Stimulated activated CD8-positive, alpha-beta memory T cell treated with anti-CD3 and anti-CD28 coated beads, Interleukin-7, amount 100 ng/mL, for 4 hours (primary cell): ENCODE data around the gene TMEM238L.

Experiments used
- DNase-seq, 2 donors: peaks; one replicate each; pipeline ENCODE4 v3.0.0-alpha.2; 2020; ENCODE audit warnings: low read depth in 2 of 2

Gene TMEM238L

DNA sequence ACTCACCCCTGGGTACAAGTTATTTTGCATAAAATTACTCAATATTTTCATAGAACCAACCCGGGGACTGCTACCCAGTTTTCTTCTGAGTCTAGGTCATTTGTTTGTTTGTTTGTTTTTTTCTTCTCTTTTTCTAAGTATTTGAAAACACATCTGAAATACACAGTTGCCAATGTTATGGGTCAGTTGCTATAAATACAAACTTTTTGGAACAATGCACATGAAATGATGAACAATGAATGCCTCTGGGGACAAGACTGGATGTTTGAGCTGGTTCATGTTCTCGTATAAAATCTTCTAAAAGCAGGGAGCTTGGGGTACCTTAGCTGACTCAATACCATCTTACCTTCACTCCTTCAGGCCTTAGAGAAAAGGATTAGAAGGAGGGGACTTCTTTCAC, 30.5 kb downstream of the TMEM238L start:
- DNase-seq = no peak

DNA sequence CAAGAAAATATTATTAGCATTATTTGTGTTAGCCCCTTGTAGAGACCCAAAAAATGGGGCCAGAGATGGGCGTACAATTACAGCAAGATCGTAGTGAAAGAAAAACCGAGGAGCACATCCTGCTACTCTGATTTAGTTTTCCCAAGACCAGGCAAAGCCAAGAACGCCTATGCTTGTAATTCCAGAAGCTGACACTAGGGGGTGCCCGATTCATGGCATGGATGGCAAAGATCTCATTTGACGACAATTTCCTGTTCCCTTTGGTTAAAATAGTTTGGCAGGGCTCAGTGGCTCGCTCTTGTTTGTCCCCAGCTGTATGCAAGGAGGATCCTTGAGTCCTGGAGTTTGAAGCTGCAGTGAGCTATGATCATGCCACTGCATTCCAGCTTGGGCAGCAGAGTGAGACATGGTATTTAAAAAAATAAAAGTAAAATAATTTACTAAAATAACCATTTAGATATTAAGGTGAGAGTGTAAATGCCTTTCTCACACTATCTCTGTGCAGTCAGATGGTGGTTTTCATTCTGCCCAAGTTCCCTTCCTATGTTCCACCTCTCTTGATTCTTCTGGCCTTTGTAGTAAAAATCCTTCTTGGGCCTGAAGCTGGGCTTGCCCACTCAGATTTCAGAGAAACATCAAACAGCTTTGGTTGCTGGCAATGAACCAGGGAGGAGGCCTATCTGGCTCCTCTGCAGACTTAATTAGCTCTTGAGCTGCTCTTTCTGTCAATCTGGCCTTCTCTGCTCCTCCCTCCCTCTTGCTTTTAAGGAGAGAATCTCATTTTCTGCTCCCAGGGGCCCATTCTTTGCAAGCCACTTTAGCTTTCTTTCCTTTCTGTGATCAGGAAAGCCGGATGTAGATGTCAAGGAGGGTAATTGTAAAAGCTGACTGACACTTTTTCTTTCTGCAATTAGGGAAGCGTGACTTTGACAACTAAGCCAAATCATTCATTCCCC, 31.2 kb downstream of the TMEM238L start:
- DNase-seq = no peak

DNA sequence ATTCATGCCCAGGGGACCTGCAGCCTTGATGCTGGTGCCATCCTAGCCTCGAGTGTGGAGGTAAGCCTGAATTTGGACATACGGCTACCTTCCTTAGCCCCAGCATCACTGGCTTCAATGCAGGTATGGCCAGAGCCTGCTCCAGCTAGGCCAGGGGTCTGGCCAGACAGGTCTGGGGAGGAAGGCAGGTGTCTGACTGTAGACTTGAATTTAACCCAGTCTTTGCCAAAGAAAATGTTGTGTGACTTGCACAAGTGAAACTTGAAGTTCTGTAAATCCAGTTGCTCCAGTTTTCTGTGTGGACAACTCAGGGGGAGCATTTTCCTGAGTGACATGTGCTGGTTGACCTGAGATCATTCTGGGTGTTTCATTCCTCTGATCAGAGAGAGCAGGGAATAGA, 32.8 kb downstream of the TMEM238L start:
- no peak for DNase-seq

DNA sequence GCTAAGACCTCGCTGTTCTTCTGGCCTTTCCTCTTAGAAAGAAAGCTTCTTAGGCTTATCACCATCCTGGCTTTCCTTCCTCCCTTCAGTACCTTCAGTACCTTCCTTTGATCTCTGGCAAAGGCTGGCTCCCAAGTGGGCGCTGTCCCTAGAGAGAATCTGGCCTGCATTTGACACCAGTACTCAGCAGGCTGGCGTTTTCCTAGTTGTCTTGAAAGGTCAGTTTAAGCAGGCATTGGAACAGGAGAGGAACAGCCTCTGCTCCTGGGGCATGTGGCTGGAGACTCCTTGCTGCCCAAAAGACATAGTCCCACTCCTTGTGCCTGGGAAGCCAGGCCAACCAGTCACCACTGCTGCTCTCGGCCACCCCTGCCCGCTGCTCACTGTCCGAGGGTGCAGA, 34.1 kb downstream of the TMEM238L start:
- no peak for DNase-seq

DNA sequence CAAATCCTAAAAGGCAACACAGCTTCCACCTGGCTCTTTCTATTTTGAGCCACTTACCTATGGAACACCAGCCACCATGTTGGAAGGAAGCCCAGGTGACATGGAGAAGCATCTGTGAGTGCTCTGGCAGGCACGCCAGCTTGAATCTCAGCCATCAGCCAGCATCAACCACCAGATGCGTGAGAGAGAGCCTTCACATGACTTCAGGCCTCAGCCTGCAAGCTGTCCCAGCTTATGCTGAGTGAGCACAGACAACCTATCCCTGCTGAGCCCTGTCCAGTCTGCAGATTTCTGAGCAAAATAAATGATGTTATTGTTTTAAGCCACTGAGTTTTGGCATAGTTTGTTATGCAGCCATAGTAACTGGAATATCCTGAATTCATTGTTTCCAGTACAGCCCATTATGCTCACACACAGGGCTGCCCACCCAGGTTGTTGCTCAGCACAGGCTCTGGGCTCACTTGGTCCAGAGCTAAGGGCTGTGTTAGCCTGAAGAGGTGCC, 35.1 kb downstream of the TMEM238L start:
- no peak for DNase-seq

DNA sequence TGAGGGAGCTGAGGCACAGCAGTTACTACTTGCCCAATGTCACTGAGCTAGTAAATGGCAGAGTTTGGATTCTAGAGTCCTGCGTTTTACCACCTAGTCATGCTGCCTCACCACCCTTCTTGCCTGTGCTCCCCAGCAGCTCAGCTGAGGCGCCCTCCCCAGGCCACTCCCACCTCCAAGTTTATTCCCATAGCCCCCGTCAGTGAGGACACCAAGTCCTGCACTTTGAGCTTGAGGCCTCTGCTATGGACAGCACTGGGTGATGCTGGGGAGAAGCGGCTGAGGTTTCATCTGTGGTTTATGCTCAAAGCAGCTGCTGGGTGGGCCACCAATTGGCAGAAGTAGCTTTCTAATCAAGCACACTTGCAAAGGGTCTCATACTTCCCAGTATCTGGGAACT, 36.7 kb downstream of the TMEM238L start:
- DNase-seq = no peak

DNA sequence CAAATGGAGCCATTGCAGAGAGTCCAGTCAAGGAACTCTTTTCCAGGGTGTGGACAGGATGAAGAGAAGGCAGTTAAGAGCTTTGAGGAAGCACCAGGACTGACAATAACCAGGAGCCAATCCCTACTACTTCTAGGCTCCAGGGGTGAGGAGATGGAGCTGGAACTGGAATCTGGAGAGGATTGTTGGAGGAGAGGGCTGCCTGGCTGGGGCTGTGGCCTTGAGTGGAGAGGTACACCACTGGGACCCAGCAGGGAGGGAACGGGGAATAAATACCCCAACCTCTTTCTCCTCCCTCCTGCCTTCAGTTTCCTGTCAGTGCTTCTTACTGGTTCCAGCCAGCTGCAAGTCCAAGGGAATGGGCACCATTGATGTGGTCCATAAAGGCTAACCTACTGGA, 41.9 kb downstream of the TMEM238L start:
- no peak for DNase-seq

DNA sequence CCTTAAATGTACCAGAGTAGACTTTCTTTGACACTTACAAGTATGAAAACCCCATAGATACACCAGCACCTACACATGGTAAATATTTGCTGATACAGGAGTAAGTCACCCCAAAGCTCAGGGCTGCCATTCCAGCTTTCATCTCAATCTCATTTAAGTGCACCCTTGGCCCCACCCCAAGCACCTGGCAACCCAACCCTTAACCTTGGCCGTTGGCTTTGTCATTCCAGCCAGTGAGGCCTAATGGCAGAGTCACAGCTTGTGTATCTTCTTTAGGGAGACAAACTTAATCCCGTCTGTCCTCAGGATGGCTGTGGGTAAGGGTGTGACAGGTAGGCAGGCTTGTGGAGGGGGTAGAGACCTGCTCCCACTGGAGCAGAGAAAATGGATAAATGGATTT, 42.6 kb downstream of the TMEM238L start:
- DNase-seq = no peak

DNA sequence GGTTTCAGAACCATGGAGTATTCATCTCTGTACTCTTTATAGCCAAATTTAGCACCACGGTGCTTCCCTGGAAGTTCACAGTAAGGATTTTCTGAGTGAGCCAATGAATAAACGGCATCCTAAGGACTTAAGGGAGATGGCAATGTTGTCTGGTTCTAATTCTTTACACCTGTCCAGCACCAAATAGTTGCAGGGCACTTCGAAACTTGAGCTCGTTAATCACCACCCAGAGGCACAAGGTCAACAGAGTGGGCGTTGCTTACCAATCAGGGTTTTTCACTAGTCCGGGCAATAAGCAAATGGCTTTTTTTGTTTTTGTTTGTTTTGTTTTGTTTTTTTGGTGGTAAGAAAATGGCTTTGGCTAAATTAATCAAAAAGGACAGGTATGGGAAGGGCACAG, 45.8 kb downstream of the TMEM238L start:
- DNase-seq = no peak

DNA sequence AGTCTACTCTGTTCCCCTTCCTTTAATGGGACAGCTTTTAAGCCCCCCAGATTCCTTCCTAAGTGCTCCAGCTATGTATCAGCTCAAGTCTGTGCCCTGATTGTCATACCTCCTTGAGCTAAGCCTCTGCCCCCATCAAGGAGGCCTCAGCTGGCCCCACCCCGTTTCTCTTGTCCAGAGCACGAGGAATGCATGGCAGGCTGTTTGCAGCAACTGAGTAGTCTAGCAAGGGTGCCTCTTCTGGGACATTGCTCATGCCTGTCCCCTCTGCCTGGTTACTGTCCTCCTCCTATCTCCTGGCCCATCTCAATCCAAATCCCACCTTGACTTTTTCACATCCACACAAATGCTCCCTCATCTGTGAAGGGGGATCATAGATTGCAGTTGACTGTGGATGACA, 46.3 kb downstream of the TMEM238L start:
- no peak for DNase-seq

DNA sequence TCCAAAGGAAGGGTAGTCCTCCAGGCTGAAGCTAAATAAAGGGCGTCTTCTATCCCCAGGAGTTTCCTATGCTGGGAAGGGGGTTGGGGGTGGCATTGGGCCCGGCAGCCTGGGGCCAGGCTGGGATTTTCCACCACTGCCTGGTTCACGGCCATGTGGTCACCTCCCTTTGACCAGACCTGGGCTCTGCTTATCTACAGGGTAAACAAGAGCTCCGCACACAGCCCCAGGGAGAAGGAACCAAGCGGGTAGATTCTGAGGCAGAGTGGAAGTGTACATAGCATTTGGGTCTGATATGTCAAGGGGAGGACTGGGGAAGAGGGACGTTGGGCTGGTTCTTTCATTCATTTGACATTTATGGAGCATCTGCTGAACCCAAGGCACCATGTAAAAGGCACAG, 46.8 kb downstream of the TMEM238L start:
- DNase-seq = no peak

DNA sequence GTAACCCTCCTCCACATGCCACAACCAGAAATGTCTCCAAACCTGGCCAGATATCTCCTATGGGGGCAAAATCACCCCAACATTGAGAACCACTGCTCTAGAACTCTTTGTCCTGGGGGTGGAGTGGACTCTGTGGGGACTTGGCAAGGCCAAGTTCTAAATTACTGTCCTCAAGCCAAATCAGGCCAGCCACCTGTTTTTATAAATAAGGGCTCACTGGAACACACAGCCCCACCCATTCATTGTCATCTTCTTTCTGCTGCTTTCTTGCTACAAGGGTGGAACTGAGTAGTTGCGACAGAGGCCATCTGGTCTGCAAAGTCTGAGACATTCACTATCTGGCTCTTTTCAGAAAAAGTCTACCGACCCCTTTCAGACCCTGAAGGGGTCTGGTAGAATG, 47.3 kb downstream of the TMEM238L start:
- no peak for DNase-seq

DNA sequence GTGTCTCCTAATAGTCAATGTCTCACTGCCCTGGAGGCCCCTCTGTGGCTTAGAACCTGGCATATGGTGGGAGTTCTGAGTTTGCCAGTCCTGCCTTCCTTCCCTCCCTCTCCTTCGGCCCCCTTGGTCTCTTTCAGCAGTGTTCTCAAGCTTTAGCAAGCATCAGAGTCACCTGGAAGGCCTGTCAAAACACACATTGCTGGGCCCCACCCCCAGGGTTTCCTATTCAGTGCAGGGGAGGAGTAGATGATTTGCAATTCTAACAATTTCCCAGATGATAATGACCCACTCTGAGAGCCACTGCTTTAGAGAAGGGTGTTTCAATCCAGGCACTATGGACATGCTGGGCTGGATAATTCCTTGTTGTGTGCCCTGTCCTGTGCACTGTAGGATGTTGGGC, 47.7 kb downstream of the TMEM238L start:
- no peak for DNase-seq

DNA sequence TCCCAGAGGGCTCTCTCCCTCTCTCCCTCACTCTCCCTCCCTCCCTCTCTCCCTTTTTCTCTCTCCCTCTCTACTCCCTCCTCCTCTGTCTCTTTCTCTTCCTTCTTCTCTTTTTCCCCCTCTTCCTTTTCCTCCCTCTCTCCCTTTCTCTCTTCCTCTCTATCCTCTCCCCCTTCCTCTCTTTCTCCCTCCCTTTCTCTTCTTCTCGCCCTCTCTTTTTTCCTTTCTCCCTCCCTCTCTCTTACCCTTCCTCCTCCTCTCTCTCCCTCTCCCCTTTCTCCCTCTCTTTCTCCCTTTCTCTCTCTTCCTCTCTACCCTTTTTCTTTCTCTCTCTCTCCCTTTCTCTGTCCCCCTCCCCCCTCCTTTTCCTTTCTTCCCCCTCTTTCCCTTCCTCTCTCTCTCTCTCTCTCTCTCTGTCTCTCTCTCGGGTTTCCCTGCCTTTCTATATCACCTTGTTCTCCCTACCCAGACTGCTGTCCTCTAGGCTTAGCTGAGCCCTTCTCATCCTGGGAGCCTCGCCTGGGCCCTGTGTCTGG, 48.2 kb downstream of the TMEM238L start:
- no peak for DNase-seq

DNA sequence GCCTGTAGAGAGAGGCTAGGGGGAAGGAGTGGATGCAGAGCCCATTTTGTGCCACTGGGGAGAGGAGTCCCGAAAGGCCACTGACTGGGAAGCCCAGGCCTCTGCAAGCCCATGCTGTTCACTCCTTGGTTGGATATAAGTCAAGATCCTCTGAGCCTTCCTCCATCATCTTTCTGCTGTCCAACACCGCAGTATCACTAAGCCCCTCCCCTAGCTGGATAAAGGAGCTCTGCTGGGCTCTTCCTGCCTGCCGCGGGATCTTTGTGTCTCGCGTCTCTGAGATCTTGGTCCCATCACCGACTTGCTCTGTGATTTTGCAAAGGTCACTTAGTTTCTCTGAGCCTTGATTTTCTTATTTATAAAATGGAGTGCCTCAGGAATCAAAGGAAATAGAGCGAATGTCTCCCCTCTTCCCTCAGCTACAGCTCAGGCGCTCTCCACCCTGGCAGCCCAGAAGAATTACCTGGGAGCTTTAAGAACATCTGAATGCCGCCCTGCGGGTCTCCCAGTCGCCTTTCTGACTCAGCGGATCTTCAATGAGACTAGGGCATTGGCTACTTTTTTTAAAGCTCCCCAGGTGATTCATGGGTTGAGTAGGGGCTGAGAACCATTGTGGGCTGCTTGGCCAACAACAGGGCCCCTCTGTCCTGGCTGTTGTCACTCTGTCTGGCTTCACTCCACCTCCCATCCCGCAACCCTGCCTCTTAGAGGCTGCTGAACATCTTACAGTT, 48.9 kb downstream of the TMEM238L start:
- DNase-seq = no peak

DNA sequence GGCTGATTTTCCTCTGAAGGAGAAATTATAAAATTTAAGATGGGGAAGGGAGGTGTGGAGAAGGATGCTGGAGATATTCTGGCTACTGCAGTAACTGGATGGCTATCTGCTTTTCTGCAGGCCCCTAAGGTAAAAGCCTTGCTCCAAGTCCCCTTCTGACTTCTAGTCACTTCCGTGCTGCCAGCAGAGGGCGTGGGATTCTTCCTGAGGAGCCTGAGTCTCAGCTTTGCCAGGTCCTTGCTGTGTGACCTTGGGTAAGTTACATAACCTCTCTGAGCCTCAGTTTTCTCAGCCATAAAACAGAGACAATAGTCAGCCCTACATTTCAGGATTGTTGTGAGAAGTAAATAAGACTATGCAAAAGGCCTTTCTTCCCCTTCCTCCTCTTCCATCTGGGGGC, 49.8 kb downstream of the TMEM238L start:
- DNase-seq = no peak

DNA sequence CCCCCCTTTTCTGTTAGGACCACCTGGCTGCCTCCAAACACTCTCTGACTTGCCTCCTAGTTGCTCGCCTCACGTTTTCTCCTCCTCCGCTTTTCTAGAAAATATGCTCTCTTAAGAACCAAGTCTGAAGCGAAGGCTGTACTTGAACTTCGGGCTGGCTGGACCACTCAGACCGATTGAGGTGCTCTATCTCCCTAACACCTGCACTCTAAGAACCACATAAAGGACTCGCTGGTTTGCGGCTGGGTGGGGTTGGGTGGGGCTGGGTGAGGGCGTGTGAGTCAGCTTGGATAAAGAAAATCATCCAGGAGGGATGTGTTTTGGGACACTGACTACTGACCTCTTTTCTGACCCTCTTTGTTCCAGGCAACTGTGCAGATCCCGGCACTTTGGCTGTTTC, 51.2 kb downstream of the TMEM238L start:
- DNase-seq = no peak

DNA sequence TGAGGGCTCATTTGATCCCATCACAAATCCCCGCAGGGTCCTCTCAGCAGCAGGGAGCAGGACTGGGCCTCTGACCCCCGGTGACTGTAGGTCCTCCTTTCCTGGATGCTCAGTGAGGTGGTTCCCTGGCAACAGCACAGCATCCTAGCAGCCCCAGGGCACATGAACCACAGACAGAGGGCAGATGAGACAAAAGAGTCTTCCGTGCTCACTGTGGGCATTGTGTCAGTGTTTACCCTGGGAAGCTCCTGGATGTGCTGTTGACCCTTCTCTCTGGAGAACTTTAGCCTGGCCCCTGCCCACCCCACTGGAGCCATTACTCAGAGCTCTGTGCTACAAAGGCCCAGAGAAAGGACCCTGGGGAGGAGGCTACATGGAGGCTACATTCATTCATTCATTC, 52.3 kb downstream of the TMEM238L start:
- no peak for DNase-seq

DNA sequence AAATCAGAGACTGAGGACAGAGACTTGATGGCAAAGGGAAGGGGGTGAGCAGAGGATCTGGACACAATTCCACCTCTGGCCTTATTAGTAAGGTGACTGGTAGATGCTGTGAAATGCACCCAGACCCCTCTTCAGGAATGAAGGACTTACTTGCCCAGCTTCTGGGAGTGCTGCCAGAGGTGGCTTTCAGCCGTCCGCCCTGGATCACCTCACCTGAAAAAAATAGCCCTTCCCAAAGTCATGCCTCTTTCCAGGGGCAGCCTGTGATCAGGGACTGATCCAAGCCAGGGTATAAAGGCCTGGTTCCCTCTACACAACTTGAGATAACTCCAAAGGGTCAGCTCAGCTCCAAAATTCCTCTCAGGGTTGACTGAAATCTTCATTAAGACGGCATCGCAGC, 53.7 kb downstream of the TMEM238L start:
- no peak for DNase-seq

DNA sequence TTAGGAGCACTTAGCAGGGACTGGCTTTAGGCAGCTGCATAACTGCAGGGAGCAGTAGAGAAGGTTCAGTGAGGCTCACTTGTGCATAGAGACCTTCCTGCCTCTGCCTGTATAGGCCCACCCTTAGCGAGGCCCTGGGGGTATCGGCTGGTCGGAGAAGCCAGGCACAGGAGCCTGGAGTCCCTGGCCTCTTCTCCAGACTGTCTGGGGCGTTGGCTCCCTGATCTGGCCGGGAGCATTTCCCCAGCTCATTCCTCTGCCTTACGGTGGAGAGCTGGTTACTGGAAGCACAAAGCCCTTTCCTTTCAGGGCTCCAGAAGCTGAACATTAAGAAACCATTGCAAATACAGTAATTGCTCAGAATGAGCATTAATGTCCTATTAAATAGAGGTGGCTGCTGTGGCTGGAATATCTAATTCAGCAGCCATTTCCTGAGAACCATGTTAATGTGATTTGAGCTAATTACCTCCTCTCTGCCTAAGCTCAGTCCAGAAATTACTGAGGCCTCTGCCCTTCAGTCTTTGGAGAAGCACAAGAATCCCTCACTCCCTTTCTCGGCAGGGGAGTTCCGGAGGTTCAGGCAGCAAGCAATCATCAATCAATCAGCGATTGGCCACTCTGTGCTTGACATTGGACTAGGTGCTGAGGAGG, 55.2 kb downstream of the TMEM238L start:
- DNase-seq = no peak

DNA sequence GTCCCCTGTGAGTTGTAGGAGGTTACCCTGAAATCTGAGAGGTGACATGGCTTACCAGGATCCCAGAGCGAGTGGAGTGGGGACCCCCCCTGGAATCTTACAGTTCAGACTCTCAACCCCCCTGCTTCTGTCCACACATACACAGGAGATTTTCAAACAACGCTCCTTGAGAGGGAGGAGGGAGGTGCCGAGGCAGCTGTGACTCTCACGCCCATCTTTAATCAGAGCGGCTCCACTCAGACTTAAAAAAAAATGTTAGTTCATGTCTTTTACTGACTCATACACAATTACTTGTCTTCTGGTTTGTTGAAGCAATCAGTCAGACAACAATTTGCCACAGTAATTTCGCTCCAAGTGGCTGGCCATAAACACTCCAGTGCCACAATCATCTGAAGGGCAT, 58.7 kb downstream of the TMEM238L start:
- DNase-seq = no peak
